ENCODE measurements around the gene PHOSPHO1.
"Not testable (repeated sequence)": the region's sequence is repeated elsewhere in the genome, so short reads cannot be mapped to it uniquely, and the experiment has no call there.

The PHOSPHO1 gene

GRCh38 chr17:49230636-49231562, at the start of gene PHOSPHO1:
PHOSPHO1 (minus strand) TSS chr17:49230787; CDS start chr17:49226691, 4,096 bp downstream.
- no peaks in the 10 kb centered on the region for H3K4me1 ChIP-seq (ENCODE audit: insufficient read depth, low read length)
- no peaks in the 10 kb centered on the region for H3K36me3 ChIP-seq (ENCODE audit: insufficient read depth, low read depth, low read length)
- no peaks in the 10 kb centered on the region for H3K9me3 ChIP-seq (ENCODE audit: insufficient read depth, low read depth, low read length)
- H3K27ac ChIP-seq (ENCODE audit: low read length) = no peak within 1 kb of the TSS
- H3K27me3 ChIP-seq (ENCODE audit: insufficient read depth, low read length) = peaks cover 57% of the 10 kb centered on the region
- peak within 1 kb of the TSS; percentile 85 for H3K4me3 ChIP-seq (ENCODE audit: low read length)
- H3K9ac ChIP-seq (ENCODE audit: low read depth, low read length) = no peak within 1 kb of the TSS; the same call in 1 of the 2 replicates

DNA sequence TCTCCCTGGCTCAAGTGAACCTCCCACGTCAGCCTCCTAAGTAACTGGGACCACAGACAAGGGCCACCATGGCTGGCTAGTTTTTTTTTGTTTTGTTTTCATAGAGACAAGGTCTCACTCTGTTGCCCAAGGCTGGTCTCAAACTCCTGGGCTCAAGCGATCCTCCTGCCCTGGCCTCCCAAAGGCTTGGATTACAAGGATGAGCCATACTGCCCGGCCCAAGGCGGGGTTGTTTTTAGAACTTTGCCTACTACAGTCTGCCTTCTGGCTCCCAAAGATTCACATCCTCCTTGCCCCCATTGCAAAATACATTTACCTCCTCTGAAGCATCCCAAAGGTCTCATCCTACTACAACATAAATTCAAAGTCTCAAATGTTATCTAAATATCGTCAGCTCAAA, 49.5 kb upstream of the PHOSPHO1 start:
- no peak overlapping the region for H3K27ac ChIP-seq (ENCODE audit: low read length)
- H3K36me3 ChIP-seq (ENCODE audit: insufficient read depth, low read depth, low read length) = no peaks in the 10 kb centered on the region
- H3K4me1 ChIP-seq (ENCODE audit: insufficient read depth, low read length) = peaks cover 5% of the 10 kb centered on the region; the same call in 1 of the 2 replicates
- H3K9me3 ChIP-seq (ENCODE audit: insufficient read depth, low read depth, low read length) = no peaks in the 10 kb centered on the region
- no peak overlapping the region for H3K4me3 ChIP-seq (ENCODE audit: low read length)
- no peaks in the 10 kb centered on the region for H3K27me3 ChIP-seq (ENCODE audit: insufficient read depth, low read length)
- H3K9ac ChIP-seq (ENCODE audit: low read depth, low read length) = no peak overlapping the region

- H3K4me3 ChIP-seq (ENCODE audit: low read length); H3K27ac ChIP-seq (ENCODE audit: low read length); H3K4me1 ChIP-seq (ENCODE audit: insufficient read depth, low read length); H3K9me3 ChIP-seq (ENCODE audit: insufficient read depth, low read depth, low read length); H3K36me3 ChIP-seq (ENCODE audit: insufficient read depth, low read depth, low read length); H3K27me3 ChIP-seq (ENCODE audit: insufficient read depth, low read length); H3K9ac ChIP-seq (ENCODE audit: low read depth, low read length): not testable (repeated sequence)
Observed at GRCh38 chr17:49279263-49280015, 48.9 kb upstream of the PHOSPHO1 start.

DNA sequence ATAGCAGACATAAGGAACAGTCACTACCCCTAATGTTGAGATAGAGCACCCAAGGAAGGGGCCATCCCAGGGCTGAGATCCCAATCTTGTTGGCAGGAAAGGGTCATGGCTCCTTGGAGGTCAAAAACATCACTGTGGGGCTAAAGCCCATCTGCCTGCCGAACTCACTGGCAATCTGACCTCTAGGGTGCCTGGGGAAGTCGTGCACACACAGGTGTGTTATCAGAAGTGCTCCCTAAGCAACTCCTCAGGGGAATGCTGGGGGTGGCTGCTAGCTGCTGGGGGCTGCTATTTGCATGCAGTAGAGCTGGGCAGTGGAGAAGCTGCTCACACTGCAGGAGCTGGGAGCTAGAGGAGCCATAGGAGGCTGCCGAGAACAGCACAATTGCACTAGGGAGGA, 47.5 kb upstream of the PHOSPHO1 start:
- H3K4me1 ChIP-seq (ENCODE audit: insufficient read depth, low read length) = peaks cover 5% of the 10 kb centered on the region; the same call in 1 of the 2 replicates
- H3K9me3 ChIP-seq (ENCODE audit: insufficient read depth, low read depth, low read length) = no peaks in the 10 kb centered on the region
- no peaks in the 10 kb centered on the region for H3K27me3 ChIP-seq (ENCODE audit: insufficient read depth, low read length)
- H3K36me3 ChIP-seq (ENCODE audit: insufficient read depth, low read depth, low read length) = no peaks in the 10 kb centered on the region
- no peak overlapping the region for H3K27ac ChIP-seq (ENCODE audit: low read length)
- H3K4me3 ChIP-seq (ENCODE audit: low read length) = no peak overlapping the region
- H3K9ac ChIP-seq (ENCODE audit: low read depth, low read length) = no peak overlapping the region

- no peak overlapping the region for H3K9ac ChIP-seq (ENCODE audit: low read depth, low read length)
- no peaks in the 10 kb centered on the region for H3K36me3 ChIP-seq (ENCODE audit: insufficient read depth, low read depth, low read length)
- H3K27ac ChIP-seq (ENCODE audit: low read length) = no peak overlapping the region
- H3K4me1 ChIP-seq (ENCODE audit: insufficient read depth, low read length) = peaks cover 5% of the 10 kb centered on the region; the same call in 1 of the 2 replicates
- H3K9me3 ChIP-seq (ENCODE audit: insufficient read depth, low read depth, low read length) = no peaks in the 10 kb centered on the region
- H3K4me3 ChIP-seq (ENCODE audit: low read length) = no peak overlapping the region
- H3K27me3 ChIP-seq (ENCODE audit: insufficient read depth, low read length) = no peaks in the 10 kb centered on the region
Observed at GRCh38 chr17:49277638-49278037, 47.1 kb upstream of the PHOSPHO1 start.

GRCh38 chr17:49275981-49276380, 45.4 kb upstream of the PHOSPHO1 start:
- not testable (repeated sequence) for H3K9me3 ChIP-seq (ENCODE audit: insufficient read depth, low read depth, low read length); H3K36me3 ChIP-seq (ENCODE audit: insufficient read depth, low read depth, low read length); H3K27ac ChIP-seq (ENCODE audit: low read length); H3K4me1 ChIP-seq (ENCODE audit: insufficient read depth, low read length); H3K4me3 ChIP-seq (ENCODE audit: low read length); H3K27me3 ChIP-seq (ENCODE audit: insufficient read depth, low read length); H3K9ac ChIP-seq (ENCODE audit: low read depth, low read length)

DNA sequence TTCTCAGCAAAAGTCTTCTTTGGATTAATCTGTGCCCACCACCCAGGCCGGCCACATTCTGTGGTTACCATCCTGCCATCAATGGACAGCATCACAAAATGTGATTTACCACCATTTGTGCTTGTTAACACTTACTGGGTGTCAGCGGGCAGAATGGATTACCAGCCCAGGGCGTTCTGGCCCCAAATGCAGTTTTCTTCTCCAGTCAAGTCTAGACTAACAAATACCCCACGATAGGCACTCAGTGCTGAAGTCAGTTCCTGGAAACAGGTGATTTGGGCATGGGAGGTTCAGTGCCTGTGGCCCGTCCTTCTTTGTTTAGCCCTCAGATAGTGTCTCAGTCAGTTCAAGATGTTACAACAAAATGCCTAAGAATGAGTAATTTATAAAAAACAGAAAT, 38.8 kb upstream of the PHOSPHO1 start:
- no peaks in the 10 kb centered on the region for H3K9me3 ChIP-seq (ENCODE audit: insufficient read depth, low read depth, low read length)
- H3K4me3 ChIP-seq (ENCODE audit: low read length) = no peak overlapping the region
- no peaks in the 10 kb centered on the region for H3K4me1 ChIP-seq (ENCODE audit: insufficient read depth, low read length)
- no peak overlapping the region for H3K9ac ChIP-seq (ENCODE audit: low read depth, low read length)
- H3K27me3 ChIP-seq (ENCODE audit: insufficient read depth, low read length) = no peaks in the 10 kb centered on the region
- H3K36me3 ChIP-seq (ENCODE audit: insufficient read depth, low read depth, low read length) = no peaks in the 10 kb centered on the region
- no peak overlapping the region for H3K27ac ChIP-seq (ENCODE audit: low read length)

- no peaks in the 10 kb centered on the region for H3K36me3 ChIP-seq (ENCODE audit: insufficient read depth, low read depth, low read length)
- no peak overlapping the region for H3K27ac ChIP-seq (ENCODE audit: low read length)
- H3K9me3 ChIP-seq (ENCODE audit: insufficient read depth, low read depth, low read length) = no peaks in the 10 kb centered on the region
- no peak overlapping the region for H3K9ac ChIP-seq (ENCODE audit: low read depth, low read length)
- H3K4me3 ChIP-seq (ENCODE audit: low read length) = no peak overlapping the region
- no peaks in the 10 kb centered on the region for H3K4me1 ChIP-seq (ENCODE audit: insufficient read depth, low read length)
- no peaks in the 10 kb centered on the region for H3K27me3 ChIP-seq (ENCODE audit: insufficient read depth, low read length)
Observed at GRCh38 chr17:49267912-49268311, 37.3 kb upstream of the PHOSPHO1 start.

- H3K4me1 ChIP-seq (ENCODE audit: insufficient read depth, low read length) = no peaks in the 10 kb centered on the region
- H3K27ac ChIP-seq (ENCODE audit: low read length) = no peak overlapping the region
- no peaks in the 10 kb centered on the region for H3K36me3 ChIP-seq (ENCODE audit: insufficient read depth, low read depth, low read length)
- H3K9ac ChIP-seq (ENCODE audit: low read depth, low read length) = no peak overlapping the region
- H3K27me3 ChIP-seq (ENCODE audit: insufficient read depth, low read length) = peaks cover 3% of the 10 kb centered on the region
- H3K9me3 ChIP-seq (ENCODE audit: insufficient read depth, low read depth, low read length) = no peaks in the 10 kb centered on the region
- no peak overlapping the region for H3K4me3 ChIP-seq (ENCODE audit: low read length)
Observed at GRCh38 chr17:49266233-49266632, 35.6 kb upstream of the PHOSPHO1 start.

GRCh38 chr17:49261540-49261939, 31.0 kb upstream of the PHOSPHO1 start:
- peaks cover 25% of the 10 kb centered on the region for H3K27me3 ChIP-seq (ENCODE audit: insufficient read depth, low read length)
- H3K27ac ChIP-seq (ENCODE audit: low read length); H3K4me1 ChIP-seq (ENCODE audit: insufficient read depth, low read length): not testable (repeated sequence)

DNA sequence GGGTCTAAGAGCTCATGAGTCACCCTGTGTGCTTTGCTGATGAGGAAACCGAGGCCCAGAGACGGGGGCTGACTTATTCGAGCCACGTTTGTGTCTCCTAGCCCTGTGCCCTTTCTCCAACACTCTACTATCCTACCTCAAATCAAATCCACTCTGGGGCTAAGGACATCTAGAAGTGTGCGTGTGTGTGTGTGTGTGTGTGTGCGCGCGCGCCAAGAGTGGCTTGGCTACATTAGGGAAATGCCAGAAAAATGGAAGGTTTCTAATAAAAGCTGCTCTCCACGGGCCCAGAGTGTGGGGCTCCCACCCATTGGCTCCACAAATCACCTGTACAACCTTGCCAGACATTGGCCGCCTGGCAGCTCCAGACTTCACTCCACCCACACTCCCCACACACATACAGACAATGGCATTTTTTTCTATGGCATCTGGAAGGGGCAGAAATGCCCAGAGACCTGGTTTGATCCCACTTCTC, 30.3 kb upstream of the PHOSPHO1 start:
- Histone ChIP-seq H3K4me1 (ENCODE audit: insufficient read depth, low read length) (no peaks in the 10 kb centered on the region), H3K9ac (ENCODE audit: low read depth, low read length) (no peak overlapping the region), H3K9me3 (ENCODE audit: insufficient read depth, low read depth, low read length) (no peaks in the 10 kb centered on the region), H3K27me3 (ENCODE audit: insufficient read depth, low read length) (peaks cover 25% of the 10 kb centered on the region), H3K4me3 (ENCODE audit: low read length) (peak overlapping the region; percentile 64), H3K36me3 (ENCODE audit: insufficient read depth, low read depth, low read length) (no peaks in the 10 kb centered on the region), H3K27ac (ENCODE audit: low read length) (no peak overlapping the region)

More at GRCh38 chr17:49261540-49261939, 31.0 kb upstream of the PHOSPHO1 start:
- H3K9ac ChIP-seq (ENCODE audit: low read depth, low read length); H3K9me3 ChIP-seq (ENCODE audit: insufficient read depth, low read depth, low read length); H3K4me3 ChIP-seq (ENCODE audit: low read length); H3K36me3 ChIP-seq (ENCODE audit: insufficient read depth, low read depth, low read length): not testable (repeated sequence)

All from iPS-20b (cell line).